GM21447 (cell line): ENCODE data around the gene KIAA1328.

Experiments
- ATAC-seq: cut with Tn5 transposase; IDR thresholded peaks from one replicate; pipeline ENCODE4 v1.9.1; 2021; ENCODE audit not compliant: unreplicated experiment

The KIAA1328 gene

DNA sequence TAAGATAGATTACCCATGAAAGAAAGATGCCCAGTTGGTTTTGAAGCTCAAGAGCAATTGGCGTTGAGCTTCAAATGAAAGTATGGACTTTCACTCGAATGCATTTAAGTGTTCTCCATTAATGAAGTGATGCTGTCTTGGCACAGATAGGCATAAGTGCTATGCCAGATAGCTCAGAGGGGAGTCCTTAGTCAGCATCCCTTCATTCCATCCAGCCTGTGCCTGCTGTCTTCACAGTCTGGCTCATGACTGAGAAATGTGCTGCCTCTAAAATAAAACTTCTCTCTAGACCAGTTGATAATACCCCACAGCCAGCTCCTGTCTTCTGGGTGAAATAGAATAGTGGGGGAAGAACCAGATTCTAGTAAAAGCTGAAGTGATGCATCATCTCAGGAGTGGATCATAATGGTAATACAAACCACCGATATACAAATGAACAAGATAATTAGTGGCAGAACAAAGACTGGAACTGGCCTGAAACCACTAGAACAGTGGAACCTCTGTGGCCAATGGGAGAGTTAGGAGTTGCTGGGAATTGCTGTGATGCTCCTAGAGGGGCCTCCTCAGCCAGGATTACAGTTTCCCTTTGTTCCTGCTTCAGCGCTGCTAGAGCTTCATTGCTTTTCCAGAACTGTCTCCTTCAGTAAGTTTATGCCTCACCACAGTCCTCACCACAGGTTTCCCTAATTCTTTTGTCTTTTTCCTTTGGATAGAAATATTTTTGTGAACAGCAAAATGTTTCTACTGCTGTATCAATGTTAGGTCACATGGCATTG is 359.3 kb downstream of the KIAA1328 start:
- ATAC-seq: no peak

DNA sequence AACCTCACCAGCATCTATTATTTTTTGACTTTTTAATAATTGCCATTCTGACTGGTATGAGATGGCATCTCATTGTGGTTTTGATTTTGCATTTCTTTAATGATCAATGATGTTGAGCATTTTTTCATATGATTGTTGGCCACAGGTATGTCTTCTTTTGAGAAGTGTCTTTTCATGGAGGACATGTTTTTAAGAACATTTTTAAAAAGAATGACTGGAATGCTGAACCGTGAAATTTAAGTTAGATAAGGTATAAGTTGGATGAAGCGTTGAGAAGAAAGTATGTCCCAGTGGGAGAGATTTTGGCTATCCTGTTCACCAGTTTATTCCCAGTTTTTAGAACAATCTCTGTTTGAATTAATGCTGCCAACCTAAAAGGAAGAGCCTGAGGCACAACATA is 370.8 kb downstream of the KIAA1328 start:
- ATAC-seq: no peak

DNA sequence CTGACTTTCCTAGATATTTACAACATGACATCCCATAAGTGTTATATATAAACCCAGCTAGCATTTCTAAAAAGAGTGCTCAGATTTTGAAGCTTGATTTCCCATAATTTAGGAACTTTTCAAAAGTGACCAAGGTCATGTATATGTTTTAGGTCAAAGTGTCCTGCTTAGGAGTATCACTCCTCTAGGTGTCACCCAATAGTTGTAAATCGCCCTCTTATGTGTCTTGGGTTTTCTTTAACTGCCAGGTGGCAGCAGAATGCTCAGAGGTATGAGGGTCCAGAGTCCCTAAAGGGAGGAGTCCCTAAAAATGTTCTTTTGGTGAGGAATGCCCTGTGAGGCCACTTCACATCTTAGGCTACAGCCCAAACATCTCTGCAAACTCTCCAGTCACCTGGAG is 378.4 kb downstream of the KIAA1328 start:
- no peak for ATAC-seq

DNA sequence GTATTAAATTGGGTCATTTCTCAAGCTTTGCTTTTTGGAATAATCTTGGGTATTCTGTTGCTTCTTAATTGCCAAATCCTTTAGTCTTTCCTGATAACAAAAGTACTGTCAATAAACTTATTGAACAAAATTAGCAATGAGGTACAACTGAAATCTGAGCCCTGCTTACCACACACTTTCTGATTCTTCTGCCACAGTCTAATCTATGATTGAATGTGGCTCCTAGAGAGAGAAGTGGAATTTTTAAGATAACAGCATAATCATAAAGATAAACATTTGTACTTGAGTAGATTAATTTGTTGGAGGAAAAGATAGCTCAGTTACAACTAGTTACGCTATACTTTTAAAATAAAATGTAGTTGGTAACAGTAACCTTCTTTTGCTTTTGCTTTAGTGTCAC is 381.9 kb downstream of the KIAA1328 start:
- no peak for ATAC-seq

DNA sequence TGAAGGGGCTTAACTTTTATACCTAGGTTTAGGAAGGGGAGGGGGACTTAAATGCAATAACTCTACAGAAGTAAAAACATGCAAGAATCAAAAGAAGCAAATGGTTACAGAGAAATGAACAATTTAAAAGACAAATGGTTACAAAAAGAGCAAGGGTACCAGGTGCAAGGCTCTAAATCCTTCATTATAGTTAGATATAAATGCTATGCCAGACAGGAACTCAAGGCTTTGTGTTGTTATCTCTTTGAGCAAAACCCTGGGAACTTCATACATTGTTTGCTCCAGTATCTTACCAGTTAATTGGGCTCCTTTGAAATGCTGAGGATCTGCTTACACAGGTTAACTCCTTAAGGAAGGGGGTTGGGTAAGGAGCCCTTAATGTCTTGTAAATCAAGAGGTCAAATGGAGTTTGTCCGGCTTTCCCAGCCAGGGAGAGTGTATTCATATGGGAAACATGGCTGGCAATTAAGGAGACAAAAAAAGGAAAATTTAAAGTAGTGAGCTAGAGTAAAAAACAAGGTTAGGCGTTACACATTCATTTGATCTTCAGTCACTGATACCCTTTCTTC is 389.2 kb downstream of the KIAA1328 start:
- ATAC-seq: no peak

DNA sequence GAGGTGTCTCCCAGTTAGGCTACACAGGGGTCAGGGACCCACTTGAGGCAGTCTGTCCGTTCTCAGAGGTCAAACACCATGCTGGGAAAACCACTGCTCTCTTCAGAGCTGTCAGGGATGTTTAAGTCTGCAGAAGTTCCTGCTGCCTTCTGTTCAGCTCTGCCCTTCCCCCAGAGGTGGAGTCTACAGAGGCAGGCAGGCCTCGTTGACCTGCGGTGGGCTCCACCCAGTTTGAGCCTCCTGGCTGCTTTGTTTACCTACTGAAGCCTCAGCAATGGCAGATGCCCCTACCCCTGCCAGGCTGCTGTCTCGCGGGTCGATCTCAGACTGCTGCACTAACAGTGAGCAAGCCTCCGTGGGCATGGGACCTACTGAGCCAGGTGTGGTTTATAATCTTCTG is 390.3 kb downstream of the KIAA1328 start:
- no peak for ATAC-seq

DNA sequence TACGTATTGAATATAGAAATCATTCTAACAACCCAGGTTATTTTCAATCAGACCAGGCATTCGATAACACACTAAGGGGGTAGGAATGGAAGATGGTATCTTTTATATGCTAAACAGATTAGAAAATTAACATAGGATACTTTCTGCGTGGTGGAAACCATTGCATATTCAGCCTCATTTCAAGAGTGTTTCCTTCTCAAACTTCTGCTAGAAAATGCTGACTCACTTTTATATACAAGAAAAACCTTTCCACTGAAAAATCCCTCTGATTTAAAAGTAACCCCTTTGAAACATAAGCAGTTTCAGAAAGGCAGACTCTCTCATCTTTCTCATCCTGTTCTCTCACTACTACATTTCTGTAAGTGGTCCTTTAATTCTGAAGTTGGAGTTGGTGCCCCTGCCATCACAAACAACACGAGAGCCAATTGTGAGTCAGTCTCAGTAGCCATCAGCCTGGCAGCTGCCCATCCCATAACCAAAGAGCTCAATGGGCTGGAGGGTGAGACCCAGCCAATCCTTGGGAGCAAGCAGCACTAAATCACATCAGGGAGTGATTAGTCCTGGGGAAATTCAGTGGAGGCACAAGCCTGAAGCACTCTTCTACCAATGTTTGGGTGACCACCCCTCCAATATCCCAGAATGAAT is 393.5 kb downstream of the KIAA1328 start:
- no peak for ATAC-seq

DNA sequence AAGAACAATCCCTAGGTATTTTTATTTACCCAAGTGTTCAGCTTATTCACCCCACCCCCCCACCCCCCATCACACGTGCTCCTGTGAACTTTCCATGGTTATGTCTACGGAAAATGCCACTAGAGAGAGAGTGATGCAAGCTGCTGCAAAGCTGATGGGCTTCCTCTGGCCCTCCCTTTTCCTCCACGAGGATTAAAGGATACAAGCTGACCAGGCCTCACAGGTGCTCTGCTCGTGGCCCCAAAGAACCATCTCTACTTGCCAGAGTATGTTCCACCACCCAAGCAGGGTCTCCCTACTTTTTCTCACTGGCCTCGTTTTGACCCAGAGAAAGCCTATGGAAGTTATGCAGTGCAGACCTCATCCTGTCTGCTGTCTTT is 394.1 kb downstream of the KIAA1328 start:
- no peak for ATAC-seq

DNA sequence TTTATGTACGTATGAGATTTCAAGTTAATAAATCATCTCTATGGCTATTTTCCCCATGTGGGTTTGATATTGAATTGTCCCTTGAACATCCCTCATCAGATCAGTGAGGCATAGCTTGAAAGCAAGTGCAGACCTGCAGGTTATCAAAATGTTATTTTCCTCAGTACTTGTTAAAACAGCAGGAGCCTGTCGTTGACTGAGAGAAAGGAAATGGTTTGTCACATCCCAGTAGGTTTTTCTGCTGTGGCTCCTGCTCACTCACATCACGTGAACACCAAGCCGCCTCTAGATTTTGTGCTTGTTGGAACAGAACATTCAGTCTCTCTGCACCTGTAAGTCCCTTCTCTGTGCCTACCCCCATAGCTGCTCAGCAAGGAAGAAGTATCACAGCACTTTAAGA is 396.4 kb downstream of the KIAA1328 start:
- ATAC-seq: no peak

DNA sequence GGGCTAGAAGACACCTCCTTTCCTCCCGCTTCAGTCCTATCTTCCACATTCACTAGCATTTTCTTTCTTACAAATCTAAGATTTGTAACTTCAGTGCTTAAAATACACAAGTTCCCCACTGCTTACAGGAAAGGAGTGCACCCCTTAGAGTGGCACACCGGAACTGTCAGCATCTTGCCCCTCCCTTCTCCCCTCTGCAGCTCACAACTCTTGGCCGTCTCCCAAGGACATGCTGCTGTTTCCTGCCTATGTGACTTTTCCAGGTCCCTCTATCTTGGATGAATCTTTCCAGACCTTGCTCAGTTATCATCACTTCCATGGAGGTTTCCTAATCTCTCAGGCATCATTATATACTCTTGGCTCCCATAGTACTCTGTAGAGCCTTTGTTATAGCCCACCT is 401.8 kb downstream of the KIAA1328 start:
- no peak for ATAC-seq

DNA sequence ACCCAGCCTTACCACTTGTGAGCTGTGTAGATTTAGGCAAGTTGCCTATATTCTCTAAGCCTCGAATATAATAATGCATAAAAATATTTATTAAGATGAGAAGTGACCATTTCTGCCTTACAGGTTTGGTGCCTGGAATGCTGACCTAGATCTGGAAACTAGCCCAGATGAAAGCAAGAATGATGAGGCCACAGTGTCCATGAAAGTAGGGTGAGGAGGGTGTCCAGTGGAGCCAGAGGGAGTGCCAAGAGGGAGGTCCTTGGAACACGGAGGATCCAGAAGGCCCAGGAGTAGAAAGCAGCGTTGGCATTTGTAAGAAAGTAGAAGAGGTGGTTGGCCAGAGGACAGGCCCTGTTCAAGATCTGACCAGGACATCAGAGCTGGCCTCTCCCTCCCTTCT is 402.3 kb downstream of the KIAA1328 start:
- no peak for ATAC-seq

DNA sequence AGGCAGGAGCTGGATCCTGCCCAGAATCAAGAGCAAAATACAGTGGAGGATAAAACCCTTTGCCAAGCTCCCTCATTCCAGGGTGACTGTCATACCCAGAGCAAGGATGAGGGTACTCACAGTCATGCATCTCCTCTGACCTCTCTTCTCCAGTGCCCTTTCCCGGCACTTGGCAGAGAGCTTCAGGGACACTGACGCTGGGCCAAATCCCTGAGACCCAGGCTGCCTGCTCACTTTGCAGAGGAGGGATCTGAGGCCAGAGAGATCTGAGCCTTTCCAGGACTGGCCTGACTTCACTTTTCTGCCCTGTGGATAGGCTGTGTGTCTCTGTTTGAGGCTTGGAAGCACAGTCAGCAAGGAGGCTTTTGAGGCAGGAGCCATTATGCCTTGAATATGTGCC is 406.7 kb downstream of the KIAA1328 start:
- no peak for ATAC-seq

DNA sequence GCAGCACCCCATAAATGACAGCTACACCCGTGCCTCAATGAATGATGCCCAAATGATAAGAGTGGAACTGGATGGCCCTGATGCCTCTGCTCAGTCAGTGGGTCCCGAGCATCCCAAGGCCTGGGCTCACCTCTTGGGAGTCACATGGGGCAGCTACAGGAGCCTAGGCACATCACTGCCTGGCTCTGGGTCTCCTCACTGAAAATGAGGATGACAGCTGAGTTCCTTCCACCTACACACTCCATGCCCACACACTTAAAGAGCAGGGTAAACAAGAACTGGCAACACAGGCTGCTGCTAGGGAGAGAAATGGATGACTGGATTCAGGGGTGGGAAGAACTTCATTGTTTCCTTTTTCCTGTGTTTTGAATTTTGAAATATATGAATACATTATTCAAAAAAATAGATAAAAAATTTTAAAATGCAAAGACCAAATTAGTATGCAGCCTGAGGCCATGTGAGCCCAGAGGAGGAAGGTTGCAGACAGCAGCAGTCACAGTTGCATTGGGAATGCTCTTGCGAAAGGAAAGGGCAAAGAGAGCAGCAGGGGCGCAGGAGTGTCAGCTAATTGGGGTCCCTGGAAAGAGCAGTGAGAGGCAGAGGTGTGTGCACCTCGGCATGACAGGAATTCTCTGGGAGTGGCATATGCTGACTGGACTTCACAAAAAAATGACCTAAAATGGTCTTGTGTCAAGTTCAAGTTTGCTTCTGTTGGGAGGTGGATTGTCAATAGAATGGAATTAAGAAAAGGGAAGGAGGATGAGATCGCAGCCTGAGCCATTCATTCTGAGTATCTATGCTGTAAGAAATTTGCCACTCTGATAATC is 409.6 kb downstream of the KIAA1328 start:
- no peak for ATAC-seq

DNA sequence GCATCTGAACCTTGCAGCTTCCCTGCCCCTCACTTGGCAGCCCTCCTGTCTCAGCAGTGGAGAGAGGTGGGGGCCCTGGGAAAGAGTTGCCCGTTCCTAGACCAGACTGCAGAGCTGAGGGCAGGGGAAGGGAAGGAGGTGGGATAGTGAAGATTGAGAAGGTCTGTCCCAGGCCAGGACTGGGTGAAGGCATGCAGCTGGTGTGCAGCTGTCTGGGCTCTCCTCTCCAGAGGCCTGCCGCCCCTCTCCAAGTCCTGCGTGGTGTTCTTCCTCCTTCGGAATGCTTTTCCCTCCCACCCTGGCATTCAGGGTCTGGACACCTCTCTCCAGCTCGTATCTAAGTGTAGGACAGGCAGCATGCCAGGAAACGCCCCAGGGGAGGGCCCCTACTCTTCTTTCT is 413.2 kb downstream of the KIAA1328 start:
- ATAC-seq: no peak

DNA sequence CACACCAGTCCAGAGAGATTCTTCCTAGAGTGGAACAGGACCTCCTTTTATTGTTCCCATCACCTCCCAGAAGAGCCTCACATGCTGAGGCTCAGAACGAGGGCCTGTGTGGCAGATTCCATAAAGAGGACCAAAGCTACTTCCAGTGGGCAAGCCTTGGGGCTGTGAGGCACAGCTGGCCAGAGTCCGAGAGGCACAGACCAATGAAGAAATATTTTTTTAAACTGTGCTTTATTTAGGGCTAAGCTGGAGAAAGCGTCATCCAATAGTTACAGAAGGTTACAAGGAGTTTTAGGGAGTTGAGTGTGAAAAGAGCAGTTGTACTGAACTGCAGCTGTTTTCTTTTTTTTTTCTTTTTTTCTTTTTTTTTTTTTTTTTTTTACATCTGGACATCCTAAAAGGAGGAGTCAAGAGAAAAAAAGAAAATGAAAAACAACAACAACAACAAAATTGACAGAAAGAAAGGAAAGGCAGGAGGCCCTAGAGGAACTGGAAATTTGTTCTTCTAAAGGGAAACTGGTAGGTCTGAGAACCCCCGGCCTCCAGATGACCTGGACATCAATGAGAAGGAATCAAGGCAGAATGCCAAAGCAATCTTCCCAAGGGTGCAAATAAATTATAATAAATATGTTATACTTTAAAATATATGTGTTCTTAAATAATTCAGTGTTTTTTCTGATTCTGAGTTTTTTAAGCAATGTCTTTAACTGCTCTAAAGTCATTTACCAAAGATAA is 414.1 kb downstream of the KIAA1328 start:
- no peak for ATAC-seq

DNA sequence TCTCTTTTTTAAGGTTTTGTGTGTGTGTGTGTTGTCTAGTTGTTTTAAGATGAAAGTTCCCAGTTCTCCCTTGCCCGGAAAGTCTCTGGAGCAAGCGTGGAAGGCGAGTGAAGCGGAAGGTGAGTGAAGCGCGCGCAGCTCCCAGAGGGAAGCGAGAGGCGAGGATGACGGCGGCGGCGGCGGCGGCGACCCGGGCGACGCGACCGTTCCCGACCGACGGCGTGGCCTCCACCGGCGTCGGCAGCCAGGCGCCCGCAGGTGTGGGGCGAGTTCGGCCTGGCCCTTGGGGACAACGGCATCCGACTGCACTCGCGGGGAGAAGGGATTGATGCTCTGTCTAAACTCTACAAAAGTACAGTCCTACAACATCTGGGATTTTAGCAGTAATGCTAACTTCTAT is 414.8 kb downstream of the KIAA1328 start:
- ATAC-seq: no peak

DNA sequence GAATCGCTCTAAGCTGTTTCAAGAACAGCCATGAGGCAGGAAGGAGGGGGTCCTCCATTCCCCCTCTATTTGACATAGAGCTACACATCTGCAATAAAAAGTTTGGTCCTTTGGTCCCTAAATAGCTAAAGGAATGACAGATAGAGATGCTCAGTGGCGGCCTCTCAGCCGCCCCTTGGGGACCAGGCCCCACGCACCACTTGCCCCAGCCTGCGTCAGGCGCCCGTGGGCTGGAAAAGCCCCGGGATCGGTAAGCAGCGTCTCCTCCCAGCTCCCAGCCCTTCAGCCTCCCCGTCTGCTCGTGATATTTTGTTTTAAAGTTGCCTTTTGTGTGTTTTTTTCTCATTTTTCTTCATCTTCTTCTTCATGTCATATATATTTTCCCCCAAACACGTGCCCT is 415.7 kb downstream of the KIAA1328 start:
- ATAC-seq: no peak

DNA sequence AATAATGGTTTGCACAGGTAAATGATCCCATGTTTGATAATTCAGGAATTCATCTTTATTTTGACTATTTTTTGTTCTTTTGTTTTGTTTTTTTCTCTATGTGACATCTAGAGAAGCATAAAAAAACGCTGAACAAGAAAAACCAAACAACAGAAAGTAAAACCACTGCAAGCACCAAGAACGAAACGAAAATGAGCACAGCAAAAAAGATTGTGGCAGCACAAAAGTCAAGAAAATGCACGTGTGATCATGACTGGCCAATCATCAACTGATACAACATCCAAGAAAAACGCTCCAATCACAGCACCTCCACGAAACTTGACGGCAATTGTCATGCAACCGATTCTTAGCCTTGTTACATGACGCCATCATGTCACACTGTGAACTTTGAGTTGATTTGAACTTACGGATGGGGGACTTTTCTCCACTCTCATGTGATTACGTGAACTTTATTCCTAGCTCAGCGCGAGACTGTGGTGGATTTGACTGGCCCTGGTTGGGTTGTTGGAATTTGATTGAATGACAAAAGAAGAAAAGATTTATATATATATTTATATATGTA is 417.9 kb downstream of the KIAA1328 start:
- ATAC-seq: no peak

DNA sequence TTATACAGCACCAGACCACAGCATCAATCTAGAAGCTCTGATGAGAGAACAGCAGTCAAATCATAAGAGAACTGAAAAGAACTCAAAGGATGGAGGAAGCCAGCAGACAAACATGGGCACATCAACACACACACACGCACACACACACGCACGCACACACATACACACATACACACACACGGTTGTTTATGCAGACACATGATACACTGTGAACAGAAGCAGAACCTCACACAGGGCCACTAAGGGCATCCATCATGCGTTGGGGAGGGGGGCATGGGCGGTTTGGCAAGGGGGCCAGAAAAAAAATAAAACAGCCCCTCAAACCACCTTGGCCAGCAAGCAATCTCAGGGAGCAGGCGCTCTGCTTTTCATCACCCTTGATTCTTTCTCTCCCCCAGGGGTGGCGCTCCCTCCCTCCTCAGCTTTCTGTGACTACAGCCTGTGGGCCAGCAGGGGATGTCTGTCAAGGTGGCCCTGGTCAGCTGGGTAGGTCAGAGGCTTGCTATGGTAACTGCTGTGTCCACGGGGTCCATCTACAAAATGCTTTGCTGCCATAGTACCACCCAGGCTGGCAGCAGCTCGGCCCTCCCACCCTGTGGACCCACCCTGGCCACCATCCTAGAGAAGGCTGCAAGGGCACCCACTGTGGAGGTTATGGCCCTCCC is 418.7 kb downstream of the KIAA1328 start:
- no peak for ATAC-seq

DNA sequence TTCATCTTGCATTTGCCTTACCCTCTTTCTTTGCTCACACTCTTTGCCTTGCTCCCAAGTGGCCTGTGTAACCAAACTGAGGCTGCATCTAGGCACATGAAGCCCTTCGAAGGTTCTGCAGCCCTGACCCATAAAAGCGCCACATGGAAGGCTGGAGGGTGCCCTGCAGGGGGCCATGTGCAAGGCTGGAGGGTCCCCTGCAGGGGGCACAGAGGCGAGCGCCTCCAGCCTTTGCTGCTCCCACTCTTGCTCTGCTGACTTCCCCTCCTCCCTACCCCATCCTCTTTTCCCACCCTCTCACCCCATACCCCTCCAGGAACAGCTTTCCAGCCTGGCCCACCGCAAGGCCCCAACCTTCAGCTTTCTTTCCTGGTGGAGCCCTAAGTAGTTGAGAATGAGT is 419.4 kb downstream of the KIAA1328 start:
- no peak for ATAC-seq
